SW480 (cell line): ENCODE data around the gene WDFY2.
A peak's percentile ranks its signal among the peaks of the same experiment; 100 is the strongest.

Source experiments
- DNase-seq: peaks from one replicate; pipeline ENCODE4 v3.0.0-alpha.2; 2016; ENCODE audit warnings: low spot score

WDFY2 gene

GRCh38 chr13:51797664-51798488 is 213.6 kb downstream of the WDFY2 start:
- DNase-seq, result peak; percentile 83

DNA sequence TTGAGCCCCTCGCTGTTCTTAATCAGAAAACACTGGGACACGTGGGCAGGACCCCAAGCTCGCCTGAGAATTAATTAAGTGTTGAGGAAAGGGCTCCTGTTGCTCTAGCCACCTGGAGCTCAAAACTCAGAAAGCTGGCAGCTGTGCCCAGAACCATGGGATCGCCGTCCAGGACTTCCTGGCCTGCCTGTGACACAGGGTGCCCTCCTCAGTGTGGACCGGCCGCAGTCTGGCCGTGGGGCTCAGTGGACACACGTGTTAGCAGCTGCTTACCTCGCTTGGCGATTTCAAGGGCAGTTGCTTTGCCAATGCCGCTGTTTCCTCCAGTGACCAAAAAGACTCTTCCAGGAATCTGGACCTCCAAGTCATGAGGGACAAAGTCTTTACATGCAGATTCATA is 215.0 kb downstream of the WDFY2 start:
- no peak for DNase-seq

DNA sequence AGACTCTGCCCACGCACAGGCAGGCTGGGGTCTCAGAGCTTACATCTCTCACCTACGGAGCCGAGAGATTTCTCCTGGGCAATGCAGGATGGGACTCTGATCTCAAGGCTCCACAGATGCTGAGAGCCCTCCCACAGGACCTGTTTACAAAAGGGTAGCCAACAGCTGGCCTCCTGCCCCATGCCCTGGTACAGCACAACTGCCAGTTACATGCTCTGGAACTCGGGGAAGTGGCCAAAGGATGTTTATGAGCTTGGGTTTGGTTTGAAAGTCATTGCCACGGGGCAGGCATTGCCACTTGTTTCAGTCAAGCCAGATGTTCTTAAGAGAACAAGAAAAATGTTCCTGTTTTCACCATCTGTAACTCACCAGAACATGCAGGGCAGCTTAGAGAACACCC is 216.2 kb downstream of the WDFY2 start:
- DNase-seq, result no peak

DNA sequence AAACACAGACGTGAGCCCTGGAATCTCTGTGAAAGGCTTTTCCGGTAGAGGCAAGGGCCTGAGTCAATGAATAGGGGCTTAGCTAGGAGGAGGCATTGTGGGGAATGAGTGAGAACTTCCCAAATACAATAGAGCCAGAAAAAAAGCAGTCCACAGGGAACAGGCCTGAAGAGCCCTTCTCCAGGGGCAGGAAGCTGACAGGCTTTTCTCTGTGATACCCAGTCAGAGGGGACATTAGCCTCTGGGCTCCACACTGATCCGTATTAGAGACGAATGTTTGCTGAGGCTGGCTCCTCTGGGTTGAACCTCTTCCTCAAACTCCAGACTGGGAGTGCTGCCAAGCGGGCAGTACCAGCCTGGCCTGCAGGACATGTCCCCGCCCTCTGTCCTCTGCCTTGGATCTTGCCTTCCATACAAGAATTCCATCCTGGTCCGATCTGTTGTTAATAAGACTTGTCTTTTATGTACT is 217.4 kb downstream of the WDFY2 start:
- no peak for DNase-seq

- DNase-seq, result no peak
Observed at GRCh38 chr13:51802631-51803418, 218.6 kb downstream of the WDFY2 start.

- DNase-seq, result peak; percentile 79
Observed at GRCh38 chr13:51803422-51804294, 219.4 kb downstream of the WDFY2 start, which contains the start of gene DHRS12. DHRS12 (minus strand) TSS chr13:51804163; CDS start chr13:51799659, 4,504 bp downstream.

DNA sequence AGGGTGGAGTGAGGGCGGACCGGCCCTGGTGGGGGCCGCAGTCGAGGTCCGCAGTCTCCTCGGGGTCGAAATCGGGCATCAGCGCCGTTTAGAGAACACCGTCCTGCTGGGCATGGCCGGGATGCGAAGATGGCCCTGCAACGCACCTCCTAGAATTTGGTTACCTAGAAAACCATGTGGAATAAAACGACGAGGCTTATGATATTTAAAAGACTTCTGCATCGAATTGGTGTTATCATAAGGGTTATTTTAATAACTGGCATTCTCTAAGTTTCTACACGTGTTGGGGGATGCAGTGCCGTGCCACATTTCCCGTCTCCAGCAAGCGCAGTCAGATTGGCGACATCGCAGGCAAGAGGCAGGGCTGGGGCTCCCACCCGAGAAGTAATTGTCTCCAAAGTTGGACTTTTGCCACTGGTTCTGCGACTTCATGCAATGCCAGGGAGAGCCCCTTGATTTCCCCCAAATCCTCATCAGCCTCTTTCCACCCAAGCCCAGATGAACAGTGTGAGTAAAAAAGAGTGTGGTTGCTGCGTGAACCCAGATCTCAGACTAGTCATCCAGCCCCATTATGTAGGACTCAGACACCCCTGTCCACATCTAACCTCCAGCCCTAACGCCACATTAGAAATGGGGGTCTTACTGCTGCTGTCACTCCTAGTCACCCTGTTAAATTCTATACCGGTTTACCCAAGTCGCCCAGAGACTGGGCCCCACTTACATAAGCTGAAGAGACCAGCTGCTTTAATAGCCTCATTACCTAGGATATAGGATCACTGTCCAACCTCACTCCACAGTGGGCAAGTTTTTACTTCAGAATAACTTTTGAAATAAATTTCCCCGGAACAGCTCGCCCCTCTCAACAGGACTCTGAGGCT is 220.3 kb downstream of the WDFY2 start:
- DNase-seq, result no peak

DNA sequence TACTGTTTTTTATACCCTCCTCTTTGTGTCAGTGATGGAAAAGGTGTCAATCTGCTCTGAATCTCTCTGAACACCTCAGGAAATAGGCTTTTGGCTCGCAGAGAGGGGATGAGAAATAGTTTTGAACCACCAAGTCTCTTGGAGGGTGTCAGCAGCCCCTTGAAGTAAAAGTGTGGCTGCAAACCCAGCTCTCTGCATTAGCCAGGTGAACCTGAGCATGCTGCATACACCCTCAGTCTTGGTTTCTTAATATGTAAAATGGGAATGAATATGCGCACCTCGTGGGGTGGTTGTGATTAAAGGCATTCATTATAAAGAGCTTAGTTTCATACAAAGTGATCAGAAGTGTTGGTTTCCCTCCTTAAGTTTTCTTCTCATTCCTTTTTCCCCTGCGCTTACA is 221.1 kb downstream of the WDFY2 start:
- no peak for DNase-seq

DNA sequence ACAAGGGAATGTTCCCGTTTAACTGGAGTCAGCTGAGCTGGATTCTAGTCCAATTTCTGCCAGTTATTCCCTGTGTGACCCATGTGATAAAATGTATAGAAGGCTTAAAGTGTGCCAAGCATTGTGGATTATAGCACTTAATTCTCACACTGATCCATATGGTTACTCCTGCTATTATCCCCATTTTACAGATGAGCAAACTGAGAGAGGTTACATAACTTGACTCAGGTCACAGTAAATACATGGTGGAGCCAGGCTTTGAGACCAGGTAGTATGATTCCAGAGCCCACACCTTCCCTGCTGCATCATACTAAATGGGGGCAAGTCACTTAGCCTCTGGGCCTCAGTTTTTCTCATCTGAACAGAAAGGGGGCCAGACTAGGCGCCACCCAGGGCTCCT is 221.7 kb downstream of the WDFY2 start:
- no peak for DNase-seq

- peak; percentile 22 for DNase-seq
Observed at GRCh38 chr13:51806566-51806965, 222.3 kb downstream of the WDFY2 start.

- DNase-seq, result no peak
Observed at GRCh38 chr13:51807041-51807440, 222.8 kb downstream of the WDFY2 start.

DNA sequence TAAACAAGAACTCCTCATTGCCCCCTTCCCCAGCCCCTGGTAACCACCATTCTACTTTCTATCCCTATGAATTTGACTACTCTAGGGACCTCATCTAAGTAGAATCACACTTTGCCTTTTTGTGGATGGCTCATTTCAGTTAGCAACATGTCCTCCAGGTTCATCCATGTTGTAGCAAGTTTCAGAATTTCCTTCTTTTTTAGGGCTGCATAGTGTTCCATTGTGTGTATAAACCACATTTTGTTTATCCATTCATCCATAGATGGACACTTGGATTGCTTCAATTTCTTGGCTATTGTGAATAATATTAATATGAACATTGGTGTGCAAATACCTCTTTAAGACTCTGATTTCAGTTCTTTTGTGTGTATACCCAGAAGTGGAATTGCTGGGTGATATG is 224.5 kb downstream of the WDFY2 start:
- DNase-seq, result no peak

DNA sequence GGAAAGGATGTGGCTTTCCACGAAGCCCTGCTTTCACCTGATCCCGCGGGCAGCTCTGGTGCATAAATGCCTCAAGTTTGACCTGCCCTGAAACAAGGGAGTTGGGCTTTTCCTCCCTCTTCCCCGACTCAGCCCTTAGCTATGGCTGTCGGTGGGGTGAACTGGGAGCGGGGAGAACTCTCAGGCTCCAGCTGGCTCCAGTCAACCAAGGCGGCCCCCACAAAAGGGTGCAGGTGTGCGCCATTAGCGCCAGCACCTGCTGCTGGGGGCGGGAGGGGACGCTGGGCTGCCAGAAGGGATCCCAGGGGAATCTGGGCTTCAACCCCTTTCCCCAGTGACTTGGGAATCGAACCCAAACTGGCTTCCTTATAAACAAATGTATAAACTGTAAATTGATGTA is 226.8 kb downstream of the WDFY2 start:
- DNase-seq, result no peak

DNA sequence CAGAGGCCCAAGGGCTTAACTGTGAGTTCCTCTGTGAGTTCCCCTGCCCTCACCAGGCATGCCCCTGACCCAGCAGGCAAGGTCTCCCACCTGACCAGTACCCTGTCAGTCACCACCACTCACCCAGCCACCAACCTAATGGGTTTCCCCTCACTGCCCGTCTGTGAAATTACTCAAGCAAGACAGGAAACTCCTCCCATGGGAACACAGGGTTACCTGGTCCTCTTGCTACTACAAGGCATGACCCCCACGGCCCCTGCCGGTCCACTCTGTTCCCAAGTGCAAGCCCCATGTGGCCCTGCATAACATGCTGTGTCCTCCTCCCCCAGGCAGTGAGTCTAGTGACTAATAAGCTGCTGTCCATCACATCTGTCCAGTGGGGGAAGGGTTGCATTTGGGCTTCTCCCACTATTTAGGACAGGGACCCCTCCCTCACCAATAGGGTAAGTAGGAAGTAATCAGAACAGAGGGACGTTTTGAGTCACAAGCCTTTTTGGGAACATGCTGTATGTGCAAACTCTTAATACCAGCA is 227.7 kb downstream of the WDFY2 start:
- DNase-seq, result no peak

DNA sequence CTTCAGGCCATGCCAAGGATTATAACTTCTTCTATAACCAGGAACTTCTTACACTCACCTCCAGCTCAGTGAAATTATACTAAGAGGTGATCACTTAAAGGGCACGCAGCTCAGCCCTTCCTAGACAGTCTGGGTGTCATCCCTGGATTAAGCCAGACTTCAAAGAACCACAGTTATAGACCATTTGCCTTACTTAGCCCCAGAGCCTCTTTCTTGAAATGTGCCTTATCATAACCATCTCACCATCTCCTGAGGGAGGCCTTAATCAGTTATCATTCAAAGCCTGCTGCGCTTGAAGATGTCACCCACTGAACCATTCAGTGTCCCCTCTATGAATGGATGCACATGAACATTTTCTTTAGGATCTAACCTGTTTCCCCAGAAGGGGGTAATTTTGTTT is 229.8 kb downstream of the WDFY2 start:
- no peak for DNase-seq

DNA sequence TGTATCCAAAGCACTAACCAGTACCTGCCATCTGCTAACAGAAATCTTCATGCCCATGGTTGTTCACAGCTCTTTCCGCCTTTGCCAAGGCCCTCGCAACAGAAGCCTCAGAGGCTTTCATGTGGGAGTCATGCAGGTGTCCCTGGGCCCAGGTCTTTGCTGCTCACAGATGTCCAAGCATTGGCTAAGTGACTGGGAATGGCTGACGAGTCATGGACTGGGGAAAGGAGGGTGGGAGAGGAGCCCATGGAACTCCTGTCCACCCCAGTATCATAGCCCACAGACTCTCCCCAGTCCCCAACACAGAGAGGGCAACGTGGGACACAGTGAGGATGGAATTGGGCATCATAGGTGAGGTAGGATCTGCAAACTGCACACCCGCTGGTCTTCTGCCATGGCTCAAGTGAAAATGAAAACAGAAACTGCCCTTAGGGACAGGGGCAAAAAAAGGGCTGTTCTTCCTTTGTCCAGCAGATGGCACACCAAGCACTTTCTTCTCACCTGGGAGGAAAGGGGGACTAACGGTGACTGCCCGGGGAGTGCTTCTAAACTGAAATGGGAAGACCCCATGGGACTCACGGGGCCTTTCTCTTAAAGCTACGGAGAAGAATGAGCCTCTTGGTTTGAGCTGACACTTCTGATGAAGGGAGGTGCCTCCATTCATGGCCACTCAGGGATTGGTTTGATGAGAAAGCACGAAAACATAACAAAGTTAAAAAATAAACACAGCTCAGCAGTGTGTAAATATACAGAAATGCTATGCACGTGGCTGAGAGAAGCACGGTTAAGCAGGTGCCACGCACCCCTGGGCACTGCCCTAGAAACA is 230.8 kb downstream of the WDFY2 start:
- peak; percentile 71 for DNase-seq

DNA sequence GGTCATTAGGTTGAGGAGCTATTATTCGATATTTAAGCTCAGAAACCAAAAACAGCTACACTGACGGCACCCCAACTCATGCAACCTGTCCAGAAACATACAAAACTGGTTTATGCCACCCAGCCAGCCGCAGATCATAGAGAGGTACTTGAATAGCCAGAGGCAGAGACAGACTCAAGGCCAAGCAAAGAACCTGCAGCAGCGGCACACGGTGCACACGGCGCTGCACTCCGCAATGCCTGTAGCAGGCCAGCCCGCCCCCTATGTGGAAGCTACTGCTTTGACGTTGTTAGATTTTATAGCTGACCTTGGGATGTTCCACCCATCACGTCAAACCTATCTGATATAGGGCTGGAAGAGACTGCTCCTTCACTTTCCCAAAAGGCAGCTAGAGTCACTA is 231.6 kb downstream of the WDFY2 start:
- DNase-seq, result no peak

DNA sequence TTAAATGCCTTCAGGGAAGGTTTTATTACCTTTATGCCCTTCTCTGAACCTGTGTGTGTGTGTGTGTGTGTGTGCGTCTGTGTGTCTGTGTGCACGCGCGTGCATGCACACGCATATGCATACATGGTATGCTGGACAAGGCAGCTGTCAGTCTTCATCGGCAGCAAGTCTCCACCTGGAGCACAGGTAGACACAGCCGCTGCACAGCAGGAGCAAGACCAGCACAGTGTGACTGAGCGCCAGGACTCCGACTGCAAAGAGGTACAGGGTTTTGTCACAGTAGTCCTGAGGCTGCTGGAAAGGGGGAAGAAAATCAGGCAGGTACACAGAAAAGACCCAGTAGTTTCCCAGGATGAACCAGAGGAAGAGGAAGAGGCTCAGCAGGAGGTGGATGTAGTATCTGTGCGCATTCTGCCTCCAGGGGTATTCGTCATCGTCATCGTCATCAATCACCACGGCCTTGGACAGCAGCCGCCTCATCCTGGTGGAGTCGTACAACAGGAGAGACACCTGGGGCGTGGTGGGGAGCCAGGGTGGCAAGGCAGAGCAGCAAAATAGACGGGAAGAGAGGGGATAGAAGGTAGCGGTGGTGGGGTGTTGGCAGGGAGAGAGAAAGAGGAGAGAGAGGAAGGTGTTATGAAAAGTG is 232.5 kb downstream of the WDFY2 start:
- no peak for DNase-seq
